A549 (cell line): ENCODE results near the gene MT1H. TPM values are rescaled to one million over a fixed set of nuclear protein-coding genes. Genes with fewer than 3 reads are reported as not detected.

Experiments used
- ATAC-seq, 2 experiments: fragments of 200-7000 bp in 1 of 2; fragments of >200 bp in 1 of 2; cut with Nextera tagmentation in 1 of 2; cut with Tn5 transposase in 1 of 2; 3 replicates each; pipeline versions ENCODE4 v1.8.0 to v1.9.1; 2018 to 2020; ENCODE audit warnings: mild to moderate bottlenecking in 1 of 2, moderate library complexity in 1 of 2
- CTCF ChIA-PET: fragments of 300-600 bp; sonication (Branson Sonifier 250); formaldehyde crosslinking; extraction: SDS; loops from one replicate; lab custom pipeline; 2021; ENCODE audit warnings: antibody characterized with exemption, inconsistent platforms; lab: Yijun Ruan, JAX
- POLR2A ChIA-PET: fragments of 350-600 bp; formaldehyde crosslinking; extraction: SDS; loops from one replicate; lab custom pipeline; 2021; ENCODE audit warnings: antibody characterized with exemption, inconsistent platforms; lab: Yijun Ruan, JAX
- DNase-seq, 2 experiments: peaks; one replicate each; pipeline versions ENCODE4 v3.0.0 to v3.0.0-alpha.2; 2011 to 2016; ENCODE audit warnings: low read depth in 1 of 2, low spot score in 1 of 2
- FAIRE-seq: peaks from 2 replicates; lab custom pipeline; 2011; peaks lifted over from hg19 to GRCh38; lab: Jason Lieb, UNC
- H3K27ac ChIP-seq, 2 experiments: fragments of >200 bp; sonication (Bioruptor Twin); formaldehyde crosslinking; 3 replicates each; pipeline ENCODE4 v1.5.1; 2016 to 2017
- H3K4me1 ChIP-seq: fragments of >200 bp; sonication (Bioruptor Twin); formaldehyde crosslinking; 3 replicates; pipeline ENCODE4 v1.6.1; 2016
- H3K4me2 ChIP-seq: fragments of >200 bp; sonication (Bioruptor Twin); formaldehyde crosslinking; 3 replicates; pipeline ENCODE4 v1.6.1; 2016
- H3K4me3 ChIP-seq: fragments of >200 bp; sonication (Bioruptor Twin); formaldehyde crosslinking; 3 replicates; pipeline ENCODE4 v1.5.1; 2016
- H3K9me3 ChIP-seq: fragments of >200 bp; sonication (Bioruptor Twin); formaldehyde crosslinking; 3 replicates; pipeline ENCODE4 v1.6.1; 2016
- BHLHE40 ChIP-seq: IDR thresholded peaks from 2 replicates; pipeline ENCODE4 v1.6.1; 2012; ENCODE audit warnings: low read depth, low read length, inconsistent platforms
- CBX2 ChIP-seq: fragments of 200-600 bp; sonication (generic); IDR thresholded peaks from 2 replicates; pipeline ENCODE4 v1.6.1; 2016; ENCODE audit warnings: low read depth, mild to moderate bottlenecking, borderline replicate concordance
- CBX8 ChIP-seq: fragments of 200-600 bp; sonication (generic); IDR thresholded peaks from 2 replicates; pipeline ENCODE4 v1.6.1; 2016
- EHF ChIP-seq: fragments of 250-450 bp; sonication (Bioruptor Pico); IDR thresholded peaks from 2 replicates; pipeline ENCODE4 v1.5.0; 2020; ENCODE audit warnings: mild to moderate bottlenecking
- EHMT2 ChIP-seq: fragments of 200-600 bp; sonication (generic); IDR thresholded peaks from 2 replicates; pipeline ENCODE4 v1.6.1; 2016; ENCODE audit warnings: antibody characterized with exemption, low read depth, mild to moderate bottlenecking, moderate library complexity
- ESRRA ChIP-seq: fragments of 150-350 bp; IDR thresholded peaks from 2 replicates; pipeline ENCODE4 v1.6.1; 2014; ENCODE audit warnings: mild to moderate bottlenecking, low read length, borderline replicate concordance
- FOSB ChIP-seq: fragments of 250-450 bp; sonication (Bioruptor Pico); IDR thresholded peaks from 2 replicates; pipeline ENCODE4 v1.5.0; 2020; ENCODE audit warnings: mild to moderate bottlenecking, moderate library complexity
- GATA3 ChIP-seq: IDR thresholded peaks from 2 replicates; pipeline ENCODE4 v1.6.1; 2012; ENCODE audit warnings: borderline replicate concordance
- HOXA7 ChIP-seq: fragments of 250-450 bp; sonication (Bioruptor Pico); IDR thresholded peaks from 2 replicates; pipeline ENCODE4 v1.5.0; 2020; ENCODE audit warnings: mild to moderate bottlenecking, moderate library complexity
- KDM1A ChIP-seq: fragments of 200-600 bp; sonication (generic); IDR thresholded peaks from 2 replicates; pipeline ENCODE4 v1.6.1; 2016; ENCODE audit warnings: low read depth, mild to moderate bottlenecking
- KDM5A ChIP-seq: fragments of 200-600 bp; sonication (generic); IDR thresholded peaks from 2 replicates; pipeline ENCODE4 v1.6.1; 2016; ENCODE audit warnings: antibody characterized with exemption, mild to moderate bottlenecking
- MYC ChIP-seq: IDR thresholded peaks from 2 replicates; pipeline ENCODE4 v1.6.1; 2012; ENCODE audit warnings: mild to moderate bottlenecking, inconsistent platforms, low read length, improper control_type of control experiment, borderline replicate concordance
- NR3C1 ChIP-seq: fragments of >200 bp; sonication (Bioruptor Twin); formaldehyde crosslinking; IDR thresholded peaks from 3 replicates; pipeline ENCODE4 v1.6.1; 2017
- POLR2A ChIP-seq: IDR thresholded peaks from 2 replicates; pipeline ENCODE4 v1.6.1; 2012; ENCODE audit warnings: mild to moderate bottlenecking, low read length
- RARB ChIP-seq: fragments of 250-450 bp; sonication (Bioruptor Pico); IDR thresholded peaks from 2 replicates; pipeline ENCODE4 v1.8.0; 2021; ENCODE audit warnings: mild to moderate bottlenecking, moderate library complexity
- SMC3 ChIP-seq: fragments of >200 bp; sonication (Bioruptor Twin); formaldehyde crosslinking; IDR thresholded peaks from 3 replicates; pipeline ENCODE4 v1.6.1; 2018; ENCODE audit warnings: inconsistent platforms
- TP53 ChIP-seq: fragments of 250-450 bp; sonication (Bioruptor Pico); IDR thresholded peaks from 2 replicates; pipeline ENCODE4 v1.5.0; 2021; ENCODE audit warnings: mild to moderate bottlenecking, moderate library complexity
- ZC3H11A ChIP-seq: fragments of 450-650 bp; IDR thresholded peaks from 2 replicates; pipeline ENCODE4 v1.6.1; 2014; ENCODE audit warnings: antibody characterized with exemption, mild to moderate bottlenecking
- ZNF302 ChIP-seq: fragments of 250-450 bp; sonication (Bioruptor Pico); IDR thresholded peaks from 2 replicates; pipeline ENCODE4 v1.9.0; 2021; ENCODE audit warnings: inconsistent platforms, mild to moderate bottlenecking, moderate library complexity
- WGBS: methylation state at CpG from one replicate; pipeline ENCODE4 v1.1.6; 2017; ENCODE audit errors: missing lambda C conversion rate; 5-methylcytosine and 5-hydroxymethylcytosine counted together
- polyA plus RNA-seq, 4 experiments: library from polyadenylated mRNA; depleted of rRNA in 3 of 4; stranded (reverse); fragments of >200 nt; fragmentation: RNase III in 1 of 4; extraction: RNeasy Plus Mini Kit Qiagen cat#74134 plus additional on column Dnase treatment in 1 of 4; gene quantifications; 2 replicates in 3 of 4; 3 replicates in 1 of 4; pipeline ENCODE4 v1.2.3, GENCODE V29; 2011 to 2017
- TF ChIP-seq, protein P1 (sequence below): fragments of >200 bp; sonication (Bioruptor Twin); formaldehyde crosslinking; IDR thresholded peaks from 3 replicates; pipeline ENCODE4 v1.6.1; 2016
- TF ChIP-seq, protein P2 (sequence below): fragments of 450-650 bp; IDR thresholded peaks from 2 replicates; pipeline ENCODE4 v1.6.1; 2014; ENCODE audit warnings: antibody characterized with exemption
- TF ChIP-seq, protein P3 (sequence below): IDR thresholded peaks from 2 replicates; pipeline ENCODE4 v1.6.1; 2012
- TF ChIP-seq, protein P4 (sequence below): fragments of 200-600 bp; sonication (generic); IDR thresholded peaks from 2 replicates; pipeline ENCODE4 v1.6.1; 2016; ENCODE audit warnings: antibody characterized with exemption, mild to moderate bottlenecking, moderate library complexity
- TF ChIP-seq, protein P5 (sequence below): fragments of 250-450 bp; sonication (Bioruptor Pico); IDR thresholded peaks from 2 replicates; pipeline ENCODE4 v1.5.0; 2020; ENCODE audit warnings: low read depth, mild to moderate bottlenecking, moderate library complexity

The MT1H gene
- polyA plus RNA-seq, 2 of the 4 experiments (the other 2 are of a cell fraction), result not detected

DNA sequence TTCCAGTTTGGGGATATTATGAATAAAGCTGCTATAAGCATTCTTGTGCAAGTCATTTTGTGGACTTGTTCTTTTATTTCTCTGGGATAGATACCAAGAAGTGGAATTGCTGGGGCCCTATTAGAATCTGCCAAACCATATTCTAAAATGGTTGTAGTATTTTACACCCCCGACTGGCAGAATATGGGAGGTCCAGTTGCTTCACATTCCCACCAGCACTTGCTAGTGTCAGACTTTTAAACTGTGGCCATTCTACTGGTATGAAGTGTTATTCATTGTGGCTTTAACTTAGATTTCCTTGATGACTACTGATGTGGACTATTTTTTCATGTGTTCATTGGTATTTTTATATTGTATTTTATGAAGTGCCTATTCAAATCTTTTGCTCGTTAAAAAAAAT lies 42.2 kb downstream of the MT1H start:
- ChIA-PET CTCF (interaction anchor here (3.9 kb wide), 1 partner anchor 10 kb away, joined by 21 read pairs; no protein-coding TSS in a partner anchor), POLR2A (no interaction called here)
- ATAC-seq, result no peak
- Histone ChIP-seq H3K9me3 (no peaks in the 10 kb centered on the region), H3K27ac (no peak overlapping the region), H3K4me1 (no peaks in the 10 kb centered on the region)
- DNase-seq, result no peak
- FAIRE-seq, result no peak
- 35% methylated on average over 2 of the region's 2 CpGs for WGBS
- TF ChIP-seq TP53, result no peak
- TF ChIP-seq, protein P1, sequence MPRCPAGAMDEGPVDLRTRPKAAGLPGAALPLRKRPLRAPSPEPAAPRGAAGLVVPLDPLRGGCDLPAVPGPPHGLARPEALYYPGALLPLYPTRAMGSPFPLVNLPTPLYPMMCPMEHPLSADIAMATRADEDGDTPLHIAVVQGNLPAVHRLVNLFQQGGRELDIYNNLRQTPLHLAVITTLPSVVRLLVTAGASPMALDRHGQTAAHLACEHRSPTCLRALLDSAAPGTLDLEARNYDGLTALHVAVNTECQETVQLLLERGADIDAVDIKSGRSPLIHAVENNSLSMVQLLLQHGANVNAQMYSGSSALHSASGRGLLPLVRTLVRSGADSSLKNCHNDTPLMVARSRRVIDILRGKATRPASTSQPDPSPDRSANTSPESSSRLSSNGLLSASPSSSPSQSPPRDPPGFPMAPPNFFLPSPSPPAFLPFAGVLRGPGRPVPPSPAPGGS, result no peak
- TF ChIP-seq CBX2, result no peak
- no peak for TF ChIP-seq ZC3H11A
- TF ChIP-seq EHF (CRISPR knock-in tag), result no peak
- no peak for TF ChIP-seq KDM1A
- TF ChIP-seq, protein P2, sequence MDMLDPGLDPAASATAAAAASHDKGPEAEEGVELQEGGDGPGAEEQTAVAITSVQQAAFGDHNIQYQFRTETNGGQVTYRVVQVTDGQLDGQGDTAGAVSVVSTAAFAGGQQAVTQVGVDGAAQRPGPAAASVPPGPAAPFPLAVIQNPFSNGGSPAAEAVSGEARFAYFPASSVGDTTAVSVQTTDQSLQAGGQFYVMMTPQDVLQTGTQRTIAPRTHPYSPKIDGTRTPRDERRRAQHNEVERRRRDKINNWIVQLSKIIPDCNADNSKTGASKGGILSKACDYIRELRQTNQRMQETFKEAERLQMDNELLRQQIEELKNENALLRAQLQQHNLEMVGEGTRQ, result no peak
- no peak for TF ChIP-seq KDM5A
- TF ChIP-seq, protein P3, sequence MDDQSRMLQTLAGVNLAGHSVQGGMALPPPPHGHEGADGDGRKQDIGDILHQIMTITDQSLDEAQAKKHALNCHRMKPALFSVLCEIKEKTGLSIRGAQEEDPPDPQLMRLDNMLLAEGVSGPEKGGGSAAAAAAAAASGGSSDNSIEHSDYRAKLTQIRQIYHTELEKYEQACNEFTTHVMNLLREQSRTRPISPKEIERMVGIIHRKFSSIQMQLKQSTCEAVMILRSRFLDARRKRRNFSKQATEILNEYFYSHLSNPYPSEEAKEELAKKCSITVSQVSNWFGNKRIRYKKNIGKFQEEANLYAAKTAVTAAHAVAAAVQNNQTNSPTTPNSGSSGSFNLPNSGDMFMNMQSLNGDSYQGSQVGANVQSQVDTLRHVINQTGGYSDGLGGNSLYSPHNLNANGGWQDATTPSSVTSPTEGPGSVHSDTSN, result no peak
- TF ChIP-seq ZNF302 (CRISPR knock-in tag), result no peak
- TF ChIP-seq, all 56 proteins: peak for 0
- H3K4me2 ChIP-seq, result no peak overlapping the region
- no peak overlapping the region for H3K4me3 ChIP-seq

DNA sequence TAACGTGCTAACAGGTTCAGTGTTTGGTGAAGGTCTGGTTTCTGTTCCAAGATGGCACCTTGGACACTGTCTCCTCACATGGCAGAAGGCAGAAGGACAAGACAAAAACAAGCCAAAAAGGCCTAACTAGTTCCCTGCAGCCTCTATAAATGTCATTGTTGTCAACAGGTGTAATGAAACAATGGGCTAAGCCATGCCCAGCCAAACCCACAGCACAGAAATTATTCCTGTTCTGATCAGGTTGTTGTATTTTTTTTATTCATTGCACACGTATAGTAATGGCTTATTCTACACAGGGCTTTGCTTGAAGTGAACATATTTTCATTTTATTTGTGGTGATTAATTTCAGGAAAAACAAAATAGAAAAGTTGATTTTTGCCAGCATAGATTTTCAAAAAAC lies 44.2 kb downstream of the MT1H start:
- ChIA-PET POLR2A (no interaction called here), CTCF (interaction anchor here (0.7 to 3.9 kb wide), 4 partner anchors 10 to 137 kb away, joined by 3 to 21 read pairs (median 8); no protein-coding TSS in a partner anchor)
- TF ChIP-seq EHMT2 (no peak), ZC3H11A (no peak), CBX8 (no peak), KDM1A (no peak), RARB (CRISPR knock-in tag) (no peak), NR3C1 (no peak), HOXA7 (CRISPR knock-in tag) (no peak), FOSB (no peak), GATA3 (no peak), BHLHE40 (no peak), MYC (no peak), ESRRA (no peak)
- H3K27ac ChIP-seq, result no peak overlapping the region
- no peak for DNase-seq
- H3K9me3 ChIP-seq, result no peaks in the 10 kb centered on the region
- no peak overlapping the region for H3K4me2 ChIP-seq
- no peaks in the 10 kb centered on the region for H3K4me1 ChIP-seq
- no peak for FAIRE-seq
- H3K4me3 ChIP-seq, result no peak overlapping the region
- 89% methylated on average over 2 of the region's 2 CpGs for WGBS
- no peak for ATAC-seq

DNA sequence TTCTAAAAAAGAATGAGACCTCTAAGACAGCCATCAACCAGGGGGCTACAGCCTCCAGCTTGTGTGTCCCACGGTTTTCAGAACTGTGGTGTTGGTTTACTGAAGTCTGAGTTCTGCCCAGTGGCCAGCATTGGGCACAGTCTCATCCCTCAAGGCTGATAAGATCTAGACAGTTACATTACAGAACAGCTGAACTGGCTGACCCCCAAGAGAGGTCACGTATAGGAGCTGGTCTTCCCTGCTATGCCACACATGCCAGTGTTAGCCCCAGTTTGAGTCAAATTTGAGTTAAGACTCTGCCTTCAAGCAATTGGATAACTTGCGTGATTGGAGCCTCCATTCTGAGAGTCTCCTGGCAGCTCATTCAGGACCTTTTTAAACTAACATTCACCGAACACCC lies 45.5 kb downstream of the MT1H start:
- Histone ChIP-seq H3K4me3 (no peak overlapping the region), H3K9me3 (no peaks in the 10 kb centered on the region), H3K27ac (no peak overlapping the region), H3K4me1 (no peaks in the 10 kb centered on the region), H3K4me2 (no peak overlapping the region)
- FAIRE-seq (no peak), DNase-seq (no peak), ATAC-seq (no peak)
- TF ChIP-seq, protein P4, sequence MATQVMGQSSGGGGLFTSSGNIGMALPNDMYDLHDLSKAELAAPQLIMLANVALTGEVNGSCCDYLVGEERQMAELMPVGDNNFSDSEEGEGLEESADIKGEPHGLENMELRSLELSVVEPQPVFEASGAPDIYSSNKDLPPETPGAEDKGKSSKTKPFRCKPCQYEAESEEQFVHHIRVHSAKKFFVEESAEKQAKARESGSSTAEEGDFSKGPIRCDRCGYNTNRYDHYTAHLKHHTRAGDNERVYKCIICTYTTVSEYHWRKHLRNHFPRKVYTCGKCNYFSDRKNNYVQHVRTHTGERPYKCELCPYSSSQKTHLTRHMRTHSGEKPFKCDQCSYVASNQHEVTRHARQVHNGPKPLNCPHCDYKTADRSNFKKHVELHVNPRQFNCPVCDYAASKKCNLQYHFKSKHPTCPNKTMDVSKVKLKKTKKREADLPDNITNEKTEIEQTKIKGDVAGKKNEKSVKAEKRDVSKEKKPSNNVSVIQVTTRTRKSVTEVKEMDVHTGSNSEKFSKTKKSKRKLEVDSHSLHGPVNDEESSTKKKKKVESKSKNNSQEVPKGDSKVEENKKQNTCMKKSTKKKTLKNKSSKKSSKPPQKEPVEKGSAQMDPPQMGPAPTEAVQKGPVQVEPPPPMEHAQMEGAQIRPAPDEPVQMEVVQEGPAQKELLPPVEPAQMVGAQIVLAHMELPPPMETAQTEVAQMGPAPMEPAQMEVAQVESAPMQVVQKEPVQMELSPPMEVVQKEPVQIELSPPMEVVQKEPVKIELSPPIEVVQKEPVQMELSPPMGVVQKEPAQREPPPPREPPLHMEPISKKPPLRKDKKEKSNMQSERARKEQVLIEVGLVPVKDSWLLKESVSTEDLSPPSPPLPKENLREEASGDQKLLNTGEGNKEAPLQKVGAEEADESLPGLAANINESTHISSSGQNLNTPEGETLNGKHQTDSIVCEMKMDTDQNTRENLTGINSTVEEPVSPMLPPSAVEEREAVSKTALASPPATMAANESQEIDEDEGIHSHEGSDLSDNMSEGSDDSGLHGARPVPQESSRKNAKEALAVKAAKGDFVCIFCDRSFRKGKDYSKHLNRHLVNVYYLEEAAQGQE, result no peak
- TF ChIP-seq SMC3 (no peak), POLR2A (no peak), BHLHE40 (no peak)
- TF ChIP-seq, protein P5, sequence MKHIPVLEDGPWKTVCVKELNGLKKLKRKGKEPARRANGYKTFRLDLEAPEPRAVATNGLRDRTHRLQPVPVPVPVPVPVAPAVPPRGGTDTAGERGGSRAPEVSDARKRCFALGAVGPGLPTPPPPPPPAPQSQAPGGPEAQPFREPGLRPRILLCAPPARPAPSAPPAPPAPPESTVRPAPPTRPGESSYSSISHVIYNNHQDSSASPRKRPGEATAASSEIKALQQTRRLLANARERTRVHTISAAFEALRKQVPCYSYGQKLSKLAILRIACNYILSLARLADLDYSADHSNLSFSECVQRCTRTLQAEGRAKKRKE (CRISPR knock-in tag), result no peak
- 60% methylated on average over 4 of the region's 4 CpGs for WGBS
- CTCF ChIA-PET, result interaction anchor here (0.6 to 3.9 kb wide), 4 partner anchors 11 to 75 kb away, joined by 3 to 21 read pairs (median 8); no protein-coding TSS in a partner anchor
- POLR2A ChIA-PET, result no interaction called here
